ENCODE results near the gene PEX6. TPM values are rescaled to one million over a fixed set of nuclear protein-coding genes. Genes with fewer than 3 reads are reported as not detected.
"Not testable (repeated sequence)": the region's sequence is repeated elsewhere in the genome, so short reads cannot be mapped to it uniquely, and the experiment has no call there.

PEX6 gene
- polyA plus RNA-seq, 3 donors: 10.6 to 16.2 (median 15.5) TPM

GRCh38 chr6:43001843-43002242 lies 22.9 kb upstream of the PEX6 start:
- Histone ChIP-seq H3K4me1 (ENCODE audit: control insufficient read depth in 1 of 2, insufficient read depth in 2 of 2, low read length in 2 of 2) (no peaks in the 10 kb centered on the region), H3K9me3 (replicated peaks in 1 of 2; ENCODE audit: control insufficient read depth in 1 of 2, insufficient read depth in 1 of 2, low read length in 2 of 2) (no peaks in the 10 kb centered on the region), H2AFZ (ENCODE audit: insufficient read depth, low read depth, low read length, poor library complexity, severe bottlenecking) (no peak overlapping the region), H4K20me1 (ENCODE audit: insufficient read depth, low read length) (no peaks in the 10 kb centered on the region), H3K4me3 (replicated peaks in 1 of 3; ENCODE audit: low read depth in 2 of 3, low read length in 3 of 3) (no peak overlapping the region), H3K79me2 (ENCODE audit: insufficient read depth, low read length) (no peaks in the 10 kb centered on the region), H3K27me3 (ENCODE audit: control insufficient read depth in 2 of 2, insufficient read depth in 2 of 2, low read length in 2 of 2) (no peaks in the 10 kb centered on the region), H3K4me2 (replicated peaks; ENCODE audit: extremely low read depth, low read length, poor library complexity, severe bottlenecking) (no peak overlapping the region), H3K27ac (ENCODE audit: low read depth in 1 of 2, low read length in 2 of 2) (no peak overlapping the region), H3K36me3 (replicated peaks in 1 of 2; ENCODE audit: control insufficient read depth in 1 of 2, insufficient read depth in 2 of 2, low read length in 2 of 2) (peaks cover 11 to 29% of the 10 kb centered on the region in 2 donors), H3K9ac (ENCODE audit: insufficient read depth, low read length, poor library complexity, severe bottlenecking) (no peak overlapping the region)
- TF ChIP-seq CTCF (IDR thresholded peaks at IDR 0.05): no peak
- Mint-ChIP-seq H3K4me3 (no peak overlapping the region), H3K36me3 (peaks cover 13 to 32% of the 10 kb centered on the region in 2 donors), H3K27me3 (ENCODE audit: low read depth in 3 of 3) (peaks cover 0 to 2% (median 0%) of the 10 kb centered on the region in 3 donors), H3K27ac (no peak overlapping the region), H3K4me1 (no peaks in the 10 kb centered on the region), H3K9me3 (no peaks in the 10 kb centered on the region)
- DNase-seq: no peak
- intact Hi-C loops (cut with micrococcal nuclease): no loop called here
- 76% methylated on average over 4 of the region's 8 CpGs for WGBS (ENCODE audit: insufficient coverage)

GRCh38 chr6:42998205-42998604 lies 19.2 kb upstream of the PEX6 start:
- H3K4me2 ChIP-seq (replicated peaks; ENCODE audit: extremely low read depth, low read length, poor library complexity, severe bottlenecking); H3K79me2 ChIP-seq (ENCODE audit: insufficient read depth, low read length); H3K4me3 Mint-ChIP-seq; intact Hi-C loops (cut with micrococcal nuclease); H3K27me3 ChIP-seq (ENCODE audit: control insufficient read depth in 2 of 2, insufficient read depth in 2 of 2, low read length in 2 of 2); H3K27ac ChIP-seq (ENCODE audit: low read depth in 1 of 2, low read length in 2 of 2); H3K9me3 Mint-ChIP-seq; H3K4me1 Mint-ChIP-seq; H3K4me1 ChIP-seq (ENCODE audit: control insufficient read depth in 1 of 2, insufficient read depth in 2 of 2, low read length in 2 of 2); H4K20me1 ChIP-seq (ENCODE audit: insufficient read depth, low read length); DNase-seq; H3K9me3 ChIP-seq (replicated peaks in 1 of 2; ENCODE audit: control insufficient read depth in 1 of 2, insufficient read depth in 1 of 2, low read length in 2 of 2); H2AFZ ChIP-seq (ENCODE audit: insufficient read depth, low read depth, low read length, poor library complexity, severe bottlenecking); H3K4me3 ChIP-seq (replicated peaks in 1 of 3; ENCODE audit: low read depth in 2 of 3, low read length in 3 of 3); H3K9ac ChIP-seq (ENCODE audit: insufficient read depth, low read length, poor library complexity, severe bottlenecking); H3K27me3 Mint-ChIP-seq (ENCODE audit: low read depth in 3 of 3): not testable (repeated sequence)
- H3K27ac Mint-ChIP-seq: peak overlapping the region in 1 of 7 donors; percentile 36
- peaks cover 3 to 38% of the 10 kb centered on the region in 2 donors for H3K36me3 Mint-ChIP-seq
- peaks cover 0 to 12% of the 10 kb centered on the region in 2 donors for H3K36me3 ChIP-seq (replicated peaks in 1 of 2; ENCODE audit: control insufficient read depth in 1 of 2, insufficient read depth in 2 of 2, low read length in 2 of 2)
- 95% methylated on average over 6 of the region's 9 CpGs for WGBS (ENCODE audit: insufficient coverage)

Measured in CD14-positive monocyte (primary cell).